Activated gamma-delta T cell (primary cell): ENCODE measurements around the gene PROKR1.
"Not testable (repeated sequence)": the region's sequence is repeated elsewhere in the genome, so short reads cannot be mapped to it uniquely, and the experiment has no call there.

Source experiments
- DNase-seq: peaks from one replicate; lab custom pipeline; 2025; lab: John Stamatoyannopoulos, UW
- total RNA-seq, 2 donors: gene quantifications; one replicate each; lab custom pipeline; 2026; lab: John Stamatoyannopoulos, UW

PROKR1 gene
- 0.09 to 0.15 reads per million in 2 donors for total RNA-seq

- no peak for DNase-seq
These were observed at the start of gene PROKR1 for GRCh38 chr2:68643011-68643873. Gene PROKR1 (plus strand): TSS chr2:68643579. CDS start chr2:68645822, 2,243 bp downstream.

- no peak for DNase-seq
These were observed 49.3 kb upstream of the PROKR1 start for GRCh38 chr2:68594041-68594440.

GRCh38 chr2:68594674-68595492 is 48.5 kb upstream of the PROKR1 start:
- no peak for DNase-seq

GRCh38 chr2:68595493-68595785 is 47.9 kb upstream of the PROKR1 start:
- not testable (repeated sequence) for DNase-seq

GRCh38 chr2:68600495-68600894 is 42.9 kb upstream of the PROKR1 start:
- not testable (repeated sequence) for DNase-seq

- no peak for DNase-seq
These were observed 40.3 kb upstream of the PROKR1 start for GRCh38 chr2:68603059-68603458.

GRCh38 chr2:68604077-68604476 is 39.3 kb upstream of the PROKR1 start:
- no peak for DNase-seq

- DNase-seq = no peak
These were observed 37.4 kb upstream of the PROKR1 start for GRCh38 chr2:68605939-68606338.

GRCh38 chr2:68606759-68607158 is 36.6 kb upstream of the PROKR1 start:
- no peak for DNase-seq

GRCh38 chr2:68607837-68608236 is 35.5 kb upstream of the PROKR1 start:
- no peak for DNase-seq

- DNase-seq = no peak
These were observed 30.4 kb upstream of the PROKR1 start for GRCh38 chr2:68612765-68613519.

GRCh38 chr2:68620772-68621171 is 22.6 kb upstream of the PROKR1 start:
- DNase-seq = no peak

GRCh38 chr2:68623820-68624219 is 19.6 kb upstream of the PROKR1 start:
- no peak for DNase-seq

- no peak for DNase-seq
These were observed 15.8 kb upstream of the PROKR1 start for GRCh38 chr2:68627615-68628014.

GRCh38 chr2:68632021-68632420 is 11.4 kb upstream of the PROKR1 start:
- DNase-seq = no peak

- no peak for DNase-seq
These were observed 6.3 kb upstream of the PROKR1 start for GRCh38 chr2:68637047-68637446.

GRCh38 chr2:68643874-68644485 is 601 bp downstream of the PROKR1 start:
- DNase-seq = no peak

GRCh38 chr2:68645523-68645922 is 2.1 kb downstream of the PROKR1 start:
- no peak for DNase-seq

GRCh38 chr2:68646303-68646702 is 2.9 kb downstream of the PROKR1 start:
- DNase-seq = no peak

GRCh38 chr2:68650645-68651044 is 7.3 kb downstream of the PROKR1 start:
- no peak for DNase-seq

- DNase-seq = no peak
These were observed 9.7 kb downstream of the PROKR1 start for GRCh38 chr2:68653034-68653433.

- no peak for DNase-seq
These were observed 10.2 kb downstream of the PROKR1 start for GRCh38 chr2:68653538-68653982.
